ENCODE results near the gene PADI3.

The PADI3 gene

GRCh38 chr1:17217607-17218006, 31.3 kb upstream of the PADI3 start:
- no peak for DNase-seq (ENCODE audit: low read depth)
- TF ChIP-seq MYC (IDR thresholded peaks at IDR 0.05; ENCODE audit: low read depth, low read length) (no peak), MAX (IDR thresholded peaks at IDR 0.05; ENCODE audit: low read depth, low read length) (no peak)
- H3K4me3 ChIP-seq (ENCODE audit: low read depth, low read length) = no peak overlapping the region

GRCh38 chr1:17218939-17219338, 30.0 kb upstream of the PADI3 start:
- no peak for TF ChIP-seq MYC (IDR thresholded peaks at IDR 0.05; ENCODE audit: low read depth, low read length)
- TF ChIP-seq CTCF (IDR thresholded peaks at IDR 0.05; ENCODE audit: low read depth, low read length) = no peak
- TF ChIP-seq POLR2A (IDR thresholded peaks at IDR 0.05; ENCODE audit: extremely low read depth, insufficient read length) = no peak
- TF ChIP-seq MAX (IDR thresholded peaks at IDR 0.05; ENCODE audit: low read depth, low read length) = no peak
- H3K4me3 ChIP-seq (ENCODE audit: low read depth, low read length) = no peak overlapping the region
- DNase-seq (ENCODE audit: low read depth) = no peak

- TF ChIP-seq MYC (IDR thresholded peaks at IDR 0.05; ENCODE audit: low read depth, low read length) (no peak), MAX (IDR thresholded peaks at IDR 0.05; ENCODE audit: low read depth, low read length) (no peak), POLR2A (IDR thresholded peaks at IDR 0.05; ENCODE audit: extremely low read depth, insufficient read length) (no peak), CTCF (IDR thresholded peaks at IDR 0.05; ENCODE audit: low read depth, low read length) (no peak)
- DNase-seq (ENCODE audit: low read depth) = no peak
- H3K4me3 ChIP-seq (ENCODE audit: low read depth, low read length) = no peak overlapping the region
Measured at GRCh38 chr1:17220287-17220686, 28.6 kb upstream of the PADI3 start.

GRCh38 chr1:17222557-17222956, 26.3 kb upstream of the PADI3 start:
- no peak for DNase-seq (ENCODE audit: low read depth)
- no peak overlapping the region for H3K4me3 ChIP-seq (ENCODE audit: low read depth, low read length)
- no peak for TF ChIP-seq MYC (IDR thresholded peaks at IDR 0.05; ENCODE audit: low read depth, low read length)

- no peak overlapping the region for H3K4me3 ChIP-seq (ENCODE audit: low read depth, low read length)
- DNase-seq (ENCODE audit: low read depth) = no peak
- no peak for TF ChIP-seq MAX (IDR thresholded peaks at IDR 0.05; ENCODE audit: low read depth, low read length)
- TF ChIP-seq CTCF (IDR thresholded peaks at IDR 0.05; ENCODE audit: low read depth, low read length) = no peak
- no peak for TF ChIP-seq POLR2A (IDR thresholded peaks at IDR 0.05; ENCODE audit: extremely low read depth, insufficient read length)
- no peak for TF ChIP-seq MYC (IDR thresholded peaks at IDR 0.05; ENCODE audit: low read depth, low read length)
Measured at GRCh38 chr1:17224434-17224833, 24.5 kb upstream of the PADI3 start.

- DNase-seq (ENCODE audit: low read depth) = no peak
- TF ChIP-seq MYC (IDR thresholded peaks at IDR 0.05; ENCODE audit: low read depth, low read length) (no peak), MAX (IDR thresholded peaks at IDR 0.05; ENCODE audit: low read depth, low read length) (no peak), POLR2A (IDR thresholded peaks at IDR 0.05; ENCODE audit: extremely low read depth, insufficient read length) (no peak), CTCF (IDR thresholded peaks at IDR 0.05; ENCODE audit: low read depth, low read length) (no peak)
- no peak overlapping the region for H3K4me3 ChIP-seq (ENCODE audit: low read depth, low read length)
Measured at GRCh38 chr1:17225140-17225539, 23.8 kb upstream of the PADI3 start.

GRCh38 chr1:17227358-17227915, 21.5 kb upstream of the PADI3 start:
- no peak overlapping the region for H3K4me3 ChIP-seq (ENCODE audit: low read depth, low read length)
- TF ChIP-seq MAX (IDR thresholded peaks at IDR 0.05; ENCODE audit: low read depth, low read length) = no peak
- no peak for TF ChIP-seq POLR2A (IDR thresholded peaks at IDR 0.05; ENCODE audit: extremely low read depth, insufficient read length)
- no peak for TF ChIP-seq CTCF (IDR thresholded peaks at IDR 0.05; ENCODE audit: low read depth, low read length)
- no peak for TF ChIP-seq MYC (IDR thresholded peaks at IDR 0.05; ENCODE audit: low read depth, low read length)
- DNase-seq (ENCODE audit: low read depth) = no peak
